GM12875 (cell line): ENCODE results near the gene WDR70.
"Not testable (repeated sequence)": the region's sequence is repeated elsewhere in the genome, so short reads cannot be mapped to it uniquely, and the experiment has no call there.

ENCODE experiments used
- H3K4me3 ChIP-seq: one replicate; pipeline ENCODE4 v1.5.1; 2011; ENCODE audit warnings: low read depth, low read length, control low read depth
- TF ChIP-seq, protein P1 (sequence below): IDR thresholded peaks from 2 replicates; pipeline ENCODE4 v1.5.1; 2011; ENCODE audit warnings: low read depth, mild to moderate bottlenecking, control low read depth, inconsistent platforms, low read length, moderate library complexity, borderline replicate concordance; ENCODE audit not compliant: insufficient read depth

The WDR70 gene

DNA sequence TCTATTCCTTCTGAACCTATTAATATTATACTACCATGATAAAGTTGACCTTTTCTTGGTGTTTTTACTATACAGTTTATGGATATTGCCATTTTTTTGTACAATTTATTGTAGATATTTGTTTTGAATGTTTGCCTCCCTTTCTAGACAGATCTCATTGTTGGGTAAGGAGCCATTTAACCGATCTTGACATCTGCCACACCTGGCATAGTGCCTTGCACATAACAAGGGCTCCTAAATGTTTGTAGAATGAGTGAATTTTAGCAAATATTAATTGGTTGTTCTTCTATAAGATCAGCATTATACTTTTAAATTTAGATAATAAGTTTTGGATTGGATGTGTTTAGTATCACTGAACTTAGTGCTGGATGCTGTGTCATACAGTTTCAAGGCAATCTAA is 285.4 kb downstream of the WDR70 start:
- H3K4me3 ChIP-seq, result no peak overlapping the region
- TF ChIP-seq, protein P1, sequence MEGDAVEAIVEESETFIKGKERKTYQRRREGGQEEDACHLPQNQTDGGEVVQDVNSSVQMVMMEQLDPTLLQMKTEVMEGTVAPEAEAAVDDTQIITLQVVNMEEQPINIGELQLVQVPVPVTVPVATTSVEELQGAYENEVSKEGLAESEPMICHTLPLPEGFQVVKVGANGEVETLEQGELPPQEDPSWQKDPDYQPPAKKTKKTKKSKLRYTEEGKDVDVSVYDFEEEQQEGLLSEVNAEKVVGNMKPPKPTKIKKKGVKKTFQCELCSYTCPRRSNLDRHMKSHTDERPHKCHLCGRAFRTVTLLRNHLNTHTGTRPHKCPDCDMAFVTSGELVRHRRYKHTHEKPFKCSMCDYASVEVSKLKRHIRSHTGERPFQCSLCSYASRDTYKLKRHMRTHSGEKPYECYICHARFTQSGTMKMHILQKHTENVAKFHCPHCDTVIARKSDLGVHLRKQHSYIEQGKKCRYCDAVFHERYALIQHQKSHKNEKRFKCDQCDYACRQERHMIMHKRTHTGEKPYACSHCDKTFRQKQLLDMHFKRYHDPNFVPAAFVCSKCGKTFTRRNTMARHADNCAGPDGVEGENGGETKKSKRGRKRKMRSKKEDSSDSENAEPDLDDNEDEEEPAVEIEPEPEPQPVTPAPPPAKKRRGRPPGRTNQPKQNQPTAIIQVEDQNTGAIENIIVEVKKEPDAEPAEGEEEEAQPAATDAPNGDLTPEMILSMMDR, result no peak

DNA sequence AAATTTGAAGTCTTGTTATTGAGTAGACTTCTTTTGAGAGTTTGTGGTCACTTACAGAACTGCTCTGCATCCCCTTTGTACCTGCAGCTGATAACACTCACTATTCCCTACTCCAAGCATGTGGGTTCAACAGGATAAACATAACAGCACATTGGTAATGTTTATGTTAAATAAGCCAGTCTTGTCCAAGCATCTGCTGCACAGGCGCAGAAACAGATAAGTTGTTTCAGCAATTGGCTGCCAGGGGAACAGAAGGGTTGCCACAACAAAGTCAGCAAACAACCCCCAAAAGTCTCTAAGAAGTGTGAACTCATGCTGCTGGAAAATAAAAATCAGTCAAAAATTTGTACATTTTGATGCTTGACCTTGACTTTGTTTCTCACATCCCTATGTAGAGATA is 286.2 kb downstream of the WDR70 start:
- no peak overlapping the region for H3K4me3 ChIP-seq
- TF ChIP-seq, protein P1, result no peak

DNA sequence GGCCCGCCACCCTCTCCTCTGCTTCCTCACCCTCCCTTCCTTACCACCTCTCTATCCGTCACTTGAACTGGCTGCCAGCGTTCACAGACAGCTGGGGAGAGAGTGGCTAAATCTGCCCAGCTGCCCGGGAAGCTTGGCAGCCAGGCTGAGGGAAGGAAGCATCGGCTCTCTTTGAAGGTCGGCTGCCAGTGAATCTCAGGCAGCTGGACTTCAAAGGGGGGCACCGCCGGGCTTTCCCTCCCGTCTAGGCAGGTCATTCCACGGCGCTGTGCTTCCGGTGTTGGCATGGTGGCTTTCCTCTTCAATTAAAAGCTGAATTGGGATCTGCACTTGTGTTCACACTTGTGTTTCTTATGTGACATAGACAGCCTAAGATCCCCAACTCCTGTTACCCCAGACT is 286.8 kb downstream of the WDR70 start:
- TF ChIP-seq, protein P1, result no peak
- no peak overlapping the region for H3K4me3 ChIP-seq

DNA sequence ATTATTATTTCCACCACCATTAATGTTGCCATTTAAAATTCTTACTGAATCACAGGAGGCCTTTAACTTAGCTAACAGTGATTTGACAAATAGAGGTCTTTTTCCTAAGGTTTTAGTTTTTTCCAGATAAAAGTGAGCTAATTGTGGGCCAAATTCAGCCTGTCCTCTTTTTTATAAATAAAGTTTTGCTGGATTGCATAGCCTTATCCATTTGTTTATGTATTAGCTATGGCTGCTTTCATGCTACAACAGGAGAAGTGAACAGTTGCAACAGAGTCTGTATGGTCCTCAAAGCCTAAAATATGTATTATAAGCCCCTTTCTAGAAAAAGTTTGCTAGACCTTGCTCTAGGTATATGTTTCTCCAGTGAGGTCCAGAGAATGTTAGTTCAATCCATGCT is 288.3 kb downstream of the WDR70 start:
- TF ChIP-seq, protein P1, result no peak
- no peak overlapping the region for H3K4me3 ChIP-seq

DNA sequence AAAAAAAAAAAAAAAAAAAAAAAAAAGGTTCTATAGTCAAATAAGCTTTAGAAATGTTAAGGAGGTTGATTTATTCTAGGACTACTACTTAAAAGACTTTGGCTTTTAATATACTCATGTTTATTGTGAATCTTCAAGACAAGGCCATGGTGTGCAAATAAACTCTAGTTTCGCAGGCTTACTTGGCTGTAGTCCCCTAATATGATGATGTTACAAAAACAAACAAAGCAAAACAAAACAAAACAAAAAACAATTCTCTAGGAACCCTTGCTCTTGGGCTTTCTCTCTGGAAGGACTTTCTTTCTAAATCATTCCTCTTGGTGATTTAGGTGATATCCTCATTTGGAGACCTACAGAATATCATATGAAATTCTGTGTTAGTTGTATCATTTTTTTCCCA is 288.7 kb downstream of the WDR70 start:
- TF ChIP-seq, protein P1, result no peak
- no peak overlapping the region for H3K4me3 ChIP-seq

DNA sequence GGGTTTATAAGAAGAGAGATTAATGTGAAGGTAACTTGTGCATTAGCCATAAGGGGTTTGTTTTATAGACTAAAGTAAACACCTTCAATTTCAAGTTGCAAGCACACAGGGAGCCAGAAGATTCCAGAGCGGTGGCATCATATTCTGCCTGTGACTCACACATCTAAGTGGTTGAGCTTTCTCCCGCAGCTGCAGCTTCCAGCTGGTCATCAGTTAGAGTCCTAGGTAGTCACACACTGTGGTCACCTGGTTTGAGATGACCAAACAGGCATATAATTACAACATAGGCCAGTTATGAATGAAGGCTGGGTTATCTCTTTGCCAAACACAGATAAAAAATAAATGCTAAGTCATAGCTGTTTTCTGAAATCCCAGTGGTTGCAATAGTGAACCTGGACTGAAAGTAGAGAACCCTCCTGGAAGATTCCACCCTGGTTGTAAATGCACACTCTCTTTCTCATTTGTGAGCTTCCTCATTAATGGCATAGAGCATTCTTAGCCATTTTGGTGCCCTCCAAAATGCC is 289.5 kb downstream of the WDR70 start:
- H3K4me3 ChIP-seq, result no peak overlapping the region
- TF ChIP-seq, protein P1, result no peak

DNA sequence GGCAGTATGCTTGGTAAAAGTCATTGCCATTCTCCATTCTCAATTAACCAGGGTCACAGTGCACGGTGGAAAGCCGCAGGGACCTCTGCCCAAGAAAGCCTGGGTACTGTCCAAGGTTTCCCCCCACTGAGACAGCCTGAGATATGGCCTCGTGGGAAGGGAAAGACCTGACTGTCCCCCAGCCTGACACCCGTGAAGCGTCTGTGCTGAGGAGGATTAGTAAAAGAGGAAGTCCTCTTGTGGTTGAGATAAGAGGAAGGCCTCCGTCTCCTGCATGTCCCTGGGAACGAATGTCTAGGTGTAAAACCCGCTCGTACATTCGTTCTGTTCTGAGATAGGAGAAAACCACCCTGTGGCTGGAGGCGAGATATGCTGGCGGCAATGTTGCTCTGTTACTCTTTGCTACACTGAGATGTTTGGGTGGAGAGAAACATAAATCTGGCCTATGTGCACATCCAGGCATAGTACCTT is 293.0 kb downstream of the WDR70 start:
- H3K4me3 ChIP-seq, result not testable (repeated sequence)

DNA sequence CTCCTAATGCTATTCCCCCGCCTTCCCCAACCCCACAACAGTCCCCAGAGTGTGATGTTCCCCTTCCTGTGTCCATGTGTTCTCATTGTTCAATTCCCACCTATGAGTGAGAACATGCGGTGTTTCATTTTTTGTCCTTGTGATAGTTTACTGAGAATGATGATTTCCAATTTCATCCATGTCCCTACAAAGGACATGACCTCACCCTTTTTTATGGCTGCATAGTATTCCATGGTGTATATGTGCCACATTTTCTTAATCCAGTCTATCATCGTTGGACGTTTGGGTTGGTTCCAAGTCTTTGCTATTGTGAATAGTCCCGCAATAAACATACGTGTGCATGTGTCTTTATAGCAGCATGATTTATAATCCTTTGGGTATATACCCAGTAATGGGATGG is 295.2 kb downstream of the WDR70 start:
- not testable (repeated sequence) for H3K4me3 ChIP-seq

DNA sequence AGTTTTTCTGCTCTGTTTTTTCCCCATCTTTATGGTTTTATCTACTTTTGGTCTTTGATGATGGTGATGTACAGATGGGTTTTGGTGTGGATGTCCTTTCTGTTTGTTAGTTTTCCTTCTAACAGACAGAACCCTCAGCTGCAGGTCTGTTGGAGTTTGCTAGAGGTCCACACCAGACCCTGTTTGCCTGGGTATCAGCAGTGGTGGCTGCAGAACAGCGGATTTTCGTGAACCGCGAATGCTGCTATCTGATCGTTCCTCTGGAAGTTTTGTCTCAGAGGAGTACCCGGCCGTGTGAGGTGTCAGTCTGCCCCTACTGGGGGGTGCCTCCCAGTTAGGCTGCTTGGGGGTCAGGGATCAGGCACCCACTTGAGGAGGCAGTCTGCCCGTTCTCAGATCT is 300.2 kb downstream of the WDR70 start:
- not testable (repeated sequence) for H3K4me3 ChIP-seq

DNA sequence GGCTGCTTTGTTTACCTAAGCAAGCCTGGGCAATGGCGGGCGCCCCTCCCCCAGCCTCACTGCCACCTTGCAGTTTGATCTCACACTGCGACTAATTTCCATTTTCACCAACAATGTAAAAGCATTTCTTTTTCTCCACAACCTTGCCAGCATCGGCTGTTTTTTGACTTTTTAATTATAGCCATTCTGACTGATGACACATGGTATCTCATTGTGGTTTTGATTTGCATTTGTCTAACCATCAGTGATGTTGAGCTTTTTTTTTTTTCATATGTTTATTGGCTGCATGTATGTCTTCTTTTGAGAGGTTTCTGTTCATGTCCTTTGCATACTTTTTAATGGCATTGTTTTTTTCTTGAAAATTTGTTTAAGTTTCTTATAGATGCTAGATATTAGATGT is 300.8 kb downstream of the WDR70 start:
- not testable (repeated sequence) for H3K4me3 ChIP-seq
